GM19035 (cell line): ENCODE data around the gene FRK.
A peak's percentile ranks its signal among the peaks of the same experiment; 100 is the strongest.
"Not testable (repeated sequence)": the region's sequence is repeated elsewhere in the genome, so short reads cannot be mapped to it uniquely, and the experiment has no call there.

Source experiments
- ATAC-seq: cut with Tn5 transposase; IDR thresholded peaks from one replicate; pipeline ENCODE4 v1.9.1; 2021; ENCODE audit not compliant: unreplicated experiment

FRK gene

GRCh38 chr6:115891750-115892149, 168.9 kb downstream of the FRK start:
- ATAC-seq = no peak

GRCh38 chr6:115891111-115891669, 169.5 kb downstream of the FRK start:
- ATAC-seq = peak; percentile 89

GRCh38 chr6:115890238-115890637, 170.5 kb downstream of the FRK start:
- ATAC-seq = no peak

DNA sequence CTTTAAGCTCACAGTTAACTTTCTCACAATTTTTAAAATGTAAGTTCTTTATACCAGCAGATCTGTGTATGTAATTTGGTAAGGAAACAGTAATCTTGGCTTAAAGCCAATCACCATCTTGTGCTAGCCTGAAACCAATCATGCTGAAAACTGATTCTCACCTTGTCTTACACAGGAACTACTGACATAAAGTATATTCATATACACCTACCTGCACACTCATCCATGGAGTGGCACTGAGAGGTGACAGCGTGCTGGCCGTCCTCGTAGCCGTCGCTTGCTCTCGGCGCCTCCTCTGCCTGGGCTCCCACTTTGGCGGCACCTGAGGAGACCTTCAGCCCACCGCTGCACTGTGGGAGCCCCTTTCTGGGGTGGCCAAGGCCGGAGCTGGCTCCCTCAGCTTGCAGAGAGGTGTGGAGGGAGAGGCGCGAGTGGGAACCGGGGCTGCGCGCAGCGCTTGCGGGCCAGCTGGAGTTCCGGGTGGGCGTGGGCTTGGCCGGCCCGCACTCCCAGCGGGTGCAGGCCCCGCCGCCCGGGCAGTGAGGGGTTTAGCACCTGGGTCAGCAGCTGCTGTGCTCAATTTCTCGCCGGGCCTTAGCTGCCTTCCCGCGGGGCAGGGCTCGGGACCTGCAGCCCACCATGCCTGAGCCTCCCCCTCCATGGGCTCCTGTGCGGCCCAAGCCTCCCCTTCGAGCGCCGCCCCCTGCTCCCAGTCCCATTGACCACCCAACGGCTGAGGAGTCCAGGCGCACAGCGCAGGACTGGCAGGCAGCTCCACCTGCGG, 171.8 kb downstream of the FRK start:
- not testable (repeated sequence) for ATAC-seq

GRCh38 chr6:115887891-115888290, 172.8 kb downstream of the FRK start:
- no peak for ATAC-seq

- ATAC-seq = no peak
Observed at GRCh38 chr6:115885636-115886366, 174.9 kb downstream of the FRK start.

DNA sequence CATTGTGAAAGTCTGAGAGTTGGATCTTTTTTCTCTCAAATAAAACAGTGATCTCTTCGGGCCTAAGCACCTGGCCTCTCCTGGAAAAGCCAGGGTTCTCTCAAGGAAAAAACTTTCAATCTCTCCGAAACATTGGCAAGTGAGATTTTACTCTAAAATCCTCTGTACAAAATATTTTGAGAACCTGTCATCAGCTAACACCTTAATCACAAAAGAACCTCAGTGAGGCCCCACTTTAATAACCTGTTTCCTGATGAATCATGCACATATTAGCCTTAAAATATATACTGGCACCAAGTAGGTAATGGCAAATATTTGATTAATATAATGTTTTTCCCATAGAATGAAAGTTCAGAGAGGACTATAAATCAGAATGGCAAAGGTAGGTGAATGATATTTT, 177.9 kb downstream of the FRK start:
- ATAC-seq = no peak

DNA sequence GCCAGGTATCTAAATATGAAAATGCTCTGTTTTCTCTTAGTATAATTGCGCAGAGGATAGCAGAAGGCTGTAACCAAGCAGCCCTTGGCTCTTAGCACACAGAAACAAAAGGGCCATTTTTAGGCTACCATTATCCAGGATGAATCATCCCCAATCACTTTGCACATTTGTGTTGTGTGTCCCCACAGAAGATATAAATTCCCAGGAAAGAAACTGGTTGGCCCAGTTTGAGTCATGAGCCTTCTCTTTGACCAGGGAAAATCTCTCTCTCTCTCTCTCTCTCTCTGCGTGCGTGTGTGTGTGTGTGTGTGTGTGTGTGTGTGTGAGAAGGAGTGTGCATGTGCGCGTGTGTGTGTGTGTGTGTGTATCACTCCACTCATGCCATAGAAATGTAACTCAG, 178.5 kb downstream of the FRK start:
- ATAC-seq = no peak
